Suprapubic skin (tissue), 4 donors: Measurements from ENCODE around the gene MTHFSD.

ENCODE experiments used
- EP300 ChIP-seq: sonication (generic); formaldehyde crosslinking; IDR thresholded peaks from one replicate; pipeline ENCODE4 v1.6.1; 2017; ENCODE audit warnings: antibody characterized with exemption
- POLR2A ChIP-seq, 2 donors: fragments of 450-650 bp; IDR thresholded peaks; one replicate each; pipeline ENCODE4 v1.6.1; 2017; ENCODE audit warnings: antibody characterized with exemption in 2 of 2, mild to moderate bottlenecking in 2 of 2, moderate library complexity in 2 of 2
- POLR2AphosphoS5 ChIP-seq, 3 donors: sonication (generic); formaldehyde crosslinking; IDR thresholded peaks; one replicate each; pipeline ENCODE4 v1.6.1; 2017; ENCODE audit warnings: antibody characterized with exemption in 3 of 3
- TF ChIP-seq, protein P1 (sequence below), 2 donors: fragments of 200-600 bp in 1 of 2; fragments of 450-650 bp in 1 of 2; sonication (generic) in 1 of 2; IDR thresholded peaks; one replicate each; pipeline ENCODE4 v1.5.1; 2016 to 2019; ENCODE audit warnings: antibody characterized with exemption in 2 of 2, mild to moderate bottlenecking in 1 of 2, moderate library complexity in 1 of 2

GRCh38 chr16:86505899-86506864 is 48.9 kb downstream of the MTHFSD start:
- TF ChIP-seq, protein P1, sequence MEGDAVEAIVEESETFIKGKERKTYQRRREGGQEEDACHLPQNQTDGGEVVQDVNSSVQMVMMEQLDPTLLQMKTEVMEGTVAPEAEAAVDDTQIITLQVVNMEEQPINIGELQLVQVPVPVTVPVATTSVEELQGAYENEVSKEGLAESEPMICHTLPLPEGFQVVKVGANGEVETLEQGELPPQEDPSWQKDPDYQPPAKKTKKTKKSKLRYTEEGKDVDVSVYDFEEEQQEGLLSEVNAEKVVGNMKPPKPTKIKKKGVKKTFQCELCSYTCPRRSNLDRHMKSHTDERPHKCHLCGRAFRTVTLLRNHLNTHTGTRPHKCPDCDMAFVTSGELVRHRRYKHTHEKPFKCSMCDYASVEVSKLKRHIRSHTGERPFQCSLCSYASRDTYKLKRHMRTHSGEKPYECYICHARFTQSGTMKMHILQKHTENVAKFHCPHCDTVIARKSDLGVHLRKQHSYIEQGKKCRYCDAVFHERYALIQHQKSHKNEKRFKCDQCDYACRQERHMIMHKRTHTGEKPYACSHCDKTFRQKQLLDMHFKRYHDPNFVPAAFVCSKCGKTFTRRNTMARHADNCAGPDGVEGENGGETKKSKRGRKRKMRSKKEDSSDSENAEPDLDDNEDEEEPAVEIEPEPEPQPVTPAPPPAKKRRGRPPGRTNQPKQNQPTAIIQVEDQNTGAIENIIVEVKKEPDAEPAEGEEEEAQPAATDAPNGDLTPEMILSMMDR (IDR thresholded peaks at IDR 0.05) = no peak
- TF ChIP-seq POLR2AphosphoS5 (IDR thresholded peaks at IDR 0.05) = no peak
- no peak for TF ChIP-seq POLR2A (IDR thresholded peaks at IDR 0.05)
- TF ChIP-seq EP300 = no peak
